HEK293 (cell line): ENCODE results near the gene ADSS1.

ENCODE experiments used
- CTCF ChIA-PET: fragments of 350-600 bp; formaldehyde crosslinking; extraction: SDS; loops from one replicate; lab custom pipeline; 2021; ENCODE audit warnings: antibody characterized with exemption; lab: Yijun Ruan, JAX
- POLR2A ChIA-PET: fragments of 300-600 bp; formaldehyde crosslinking; extraction: SDS; loops from one replicate; lab custom pipeline; 2020; ENCODE audit warnings: antibody characterized with exemption, inconsistent platforms; lab: Yijun Ruan, JAX
- H3K27ac ChIP-seq: fragments of 200-500 bp; sonication (Bioruptor generic); 2 replicates; pipeline ENCODE4 v1.5.1; 2014; ENCODE audit warnings: low read depth, low read length, control low read depth, inconsistent platforms; ENCODE audit errors: extremely low read depth
- H3K36me3 ChIP-seq, 2 experiments: fragments of 200-500 bp in 1 of 2; sonication (Bioruptor generic) in 1 of 2; 1 replicate in 1 of 2; 2 replicates in 1 of 2; pipeline ENCODE4 v1.5.1; 2014 to 2017; ENCODE audit warnings: inconsistent platforms in 2 of 2, low read length in 2 of 2; ENCODE audit not compliant: control insufficient read depth in 2 of 2, insufficient read depth in 1 of 2
- H3K4me1 ChIP-seq: fragments of 200-500 bp; sonication (Bioruptor generic); 2 replicates; pipeline ENCODE4 v1.5.1; 2014; ENCODE audit warnings: mild to moderate bottlenecking, low read length, inconsistent platforms; ENCODE audit not compliant: control insufficient read depth, insufficient read depth
- H3K4me3 ChIP-seq: 2 replicates; pipeline ENCODE4 v1.5.1; 2011; ENCODE audit warnings: low read depth, mild to moderate bottlenecking, control low read depth, low read length, moderate library complexity
- H3K9me3 ChIP-seq: fragments of 200-500 bp; sonication (Bioruptor generic); 2 replicates; pipeline ENCODE4 v1.5.1; 2014; ENCODE audit warnings: low read depth, low read length, inconsistent platforms; ENCODE audit not compliant: control insufficient read depth, insufficient read depth
- HOXD13 ChIP-seq: sonication (generic); formaldehyde crosslinking; IDR thresholded peaks from 2 replicates; pipeline ENCODE4 v1.8.0; 2022; ENCODE audit warnings: missing genetic modification reagents, borderline replicate concordance
- IKZF3 ChIP-seq: fragments of 450-650 bp; IDR thresholded peaks from 2 replicates; pipeline ENCODE4 v1.5.0; 2018; ENCODE audit warnings: missing biosample characterization, mild to moderate bottlenecking, missing genetic modification characterization, moderate library complexity
- SETDB1 ChIP-seq: IDR thresholded peaks from one replicate; pipeline ENCODE4 v1.6.1; 2017; ENCODE audit warnings: mild to moderate bottlenecking, low read length, moderate library complexity, mixed read lengths; ENCODE audit not compliant: insufficient read length
- WT1 ChIP-seq: fragments of 450-650 bp; formaldehyde crosslinking; IDR thresholded peaks from 2 replicates; pipeline ENCODE4 v1.5.1; 2016; ENCODE audit warnings: missing biosample characterization, missing genetic modification characterization
- ZBTB17 ChIP-seq: fragments of 450-650 bp; formaldehyde crosslinking; IDR thresholded peaks from 2 replicates; pipeline ENCODE4 v1.5.1; 2016; ENCODE audit warnings: missing biosample characterization, missing genetic modification characterization
- ZFHX2 ChIP-seq: fragments of 450-650 bp; formaldehyde crosslinking; conservative IDR thresholded peaks from 2 replicates; pipeline ENCODE4 v1.5.1; 2016; ENCODE audit warnings: missing biosample characterization, missing genetic modification characterization
- ZNF138 ChIP-seq: fragments of 450-650 bp; formaldehyde crosslinking; IDR thresholded peaks from 2 replicates; pipeline ENCODE4 v1.5.1; 2016; ENCODE audit warnings: missing biosample characterization, missing genetic modification characterization, borderline replicate concordance
- ZNF174 ChIP-seq: fragments of 450-650 bp; formaldehyde crosslinking; IDR thresholded peaks from 2 replicates; pipeline ENCODE4 v1.5.0; 2017; ENCODE audit warnings: missing biosample characterization, mild to moderate bottlenecking, missing genetic modification characterization
- ZNF175 ChIP-seq: fragments of 450-650 bp; formaldehyde crosslinking; IDR thresholded peaks from 2 replicates; pipeline ENCODE4 v1.5.1; 2016; ENCODE audit warnings: missing biosample characterization, missing genetic modification characterization
- ZNF214 ChIP-seq: fragments of 450-650 bp; formaldehyde crosslinking; IDR thresholded peaks from 2 replicates; pipeline ENCODE4 v1.5.1; 2017; ENCODE audit warnings: missing biosample characterization, mild to moderate bottlenecking, missing genetic modification characterization, borderline replicate concordance
- ZNF354C ChIP-seq: fragments of 450-650 bp; formaldehyde crosslinking; IDR thresholded peaks from 2 replicates; pipeline ENCODE4 v1.5.1; 2016; ENCODE audit warnings: missing biosample characterization, missing genetic modification characterization, low read depth, borderline replicate concordance
- ZNF37A ChIP-seq: fragments of 450-650 bp; IDR thresholded peaks from 2 replicates; pipeline ENCODE4 v1.5.1; 2018; ENCODE audit warnings: missing biosample characterization, missing genetic modification characterization
- ZNF423 ChIP-seq: fragments of 450-650 bp; formaldehyde crosslinking; IDR thresholded peaks from 2 replicates; pipeline ENCODE4 v1.5.1; 2016; ENCODE audit warnings: missing biosample characterization, missing genetic modification characterization
- ZNF426 ChIP-seq: fragments of 450-650 bp; formaldehyde crosslinking; IDR thresholded peaks from 2 replicates; pipeline ENCODE4 v1.5.1; 2017; ENCODE audit warnings: missing biosample characterization, missing genetic modification characterization, mild to moderate bottlenecking, inconsistent platforms, moderate library complexity
- ZNF510 ChIP-seq: fragments of 450-650 bp; formaldehyde crosslinking; IDR thresholded peaks from 2 replicates; pipeline ENCODE4 v1.5.1; 2018; ENCODE audit warnings: mild to moderate bottlenecking, missing genetic modification characterization, missing biosample characterization; ENCODE audit not compliant: insufficient replicate concordance
- ZNF549 ChIP-seq: fragments of 450-650 bp; IDR thresholded peaks from 2 replicates; pipeline ENCODE4 v1.5.1; 2018; ENCODE audit warnings: missing biosample characterization, missing genetic modification characterization, mild to moderate bottlenecking, inconsistent platforms, moderate library complexity
- ZNF629 ChIP-seq: fragments of 450-650 bp; formaldehyde crosslinking; IDR thresholded peaks from 2 replicates; pipeline ENCODE4 v1.5.1; 2017; ENCODE audit warnings: missing biosample characterization, missing genetic modification characterization
- ZNF747 ChIP-seq: fragments of 450-650 bp; formaldehyde crosslinking; IDR thresholded peaks from 2 replicates; pipeline ENCODE4 v1.5.1; 2016; ENCODE audit warnings: missing biosample characterization, missing genetic modification characterization
- TF ChIP-seq, protein P1 (sequence below): fragments of 450-650 bp; formaldehyde crosslinking; IDR thresholded peaks from 2 replicates; pipeline ENCODE4 v1.5.1; 2017; ENCODE audit warnings: missing biosample characterization, missing genetic modification characterization
- TF ChIP-seq, protein P2 (sequence below): fragments of 450-650 bp; formaldehyde crosslinking; IDR thresholded peaks from 2 replicates; pipeline ENCODE4 v1.5.1; 2016; ENCODE audit warnings: missing biosample characterization, missing genetic modification characterization
- TF ChIP-seq, protein P3 (sequence below): fragments of 450-650 bp; formaldehyde crosslinking; IDR thresholded peaks from 2 replicates; pipeline ENCODE4 v1.5.1; 2016; ENCODE audit warnings: missing biosample characterization, missing genetic modification characterization
- TF ChIP-seq, protein P4 (sequence below): fragments of 450-650 bp; formaldehyde crosslinking; IDR thresholded peaks from 2 replicates; pipeline ENCODE4 v1.5.1; 2016; ENCODE audit warnings: missing biosample characterization, missing genetic modification characterization
- TF ChIP-seq, protein P5 (sequence below): fragments of 450-650 bp; formaldehyde crosslinking; IDR thresholded peaks from 2 replicates; pipeline ENCODE4 v1.5.1; 2017; ENCODE audit warnings: missing biosample characterization, mild to moderate bottlenecking, missing genetic modification characterization, moderate library complexity

Gene ADSS1

DNA sequence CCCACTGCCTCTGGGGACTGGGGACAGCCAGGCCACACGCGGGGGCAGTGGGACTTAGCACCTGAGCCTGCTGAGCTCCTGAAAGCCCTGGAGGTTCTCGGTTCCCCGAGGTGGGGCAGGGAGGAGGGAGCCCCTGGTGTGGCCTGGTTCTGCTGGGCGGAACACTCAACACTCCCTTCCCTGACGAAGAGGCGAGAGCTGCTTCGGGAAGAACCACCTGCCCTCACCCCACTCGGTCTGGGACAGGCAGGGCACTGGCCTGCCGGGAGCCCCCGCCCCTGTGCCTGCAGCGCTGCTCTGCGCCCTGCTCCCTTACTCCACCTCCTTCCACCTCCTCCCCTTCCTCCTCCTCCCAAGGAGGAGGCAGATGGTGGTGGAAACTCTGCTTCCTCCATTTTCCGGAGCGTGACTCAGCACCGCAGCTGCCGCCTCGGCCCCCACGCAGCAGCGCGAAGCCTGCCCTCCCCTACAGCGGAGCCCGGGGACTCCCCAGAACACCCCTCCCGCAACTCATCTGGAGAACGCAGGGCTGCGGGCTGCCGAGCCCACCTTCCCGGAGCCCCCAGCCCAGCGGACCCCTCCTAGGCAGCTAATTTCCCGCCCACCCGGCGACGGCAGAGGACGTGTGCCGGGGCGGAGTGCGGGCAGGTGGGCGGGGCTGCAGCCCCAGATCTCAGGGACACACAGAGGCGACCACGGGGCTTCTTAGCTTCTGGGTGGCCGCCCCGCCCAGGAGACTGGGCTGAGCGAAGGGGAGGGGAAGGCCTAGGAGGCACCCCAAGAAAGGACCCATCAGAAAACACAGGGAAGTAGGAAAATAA is 46.3 kb upstream of the ADSS1 start (continued):
- TF ChIP-seq, protein P1, sequence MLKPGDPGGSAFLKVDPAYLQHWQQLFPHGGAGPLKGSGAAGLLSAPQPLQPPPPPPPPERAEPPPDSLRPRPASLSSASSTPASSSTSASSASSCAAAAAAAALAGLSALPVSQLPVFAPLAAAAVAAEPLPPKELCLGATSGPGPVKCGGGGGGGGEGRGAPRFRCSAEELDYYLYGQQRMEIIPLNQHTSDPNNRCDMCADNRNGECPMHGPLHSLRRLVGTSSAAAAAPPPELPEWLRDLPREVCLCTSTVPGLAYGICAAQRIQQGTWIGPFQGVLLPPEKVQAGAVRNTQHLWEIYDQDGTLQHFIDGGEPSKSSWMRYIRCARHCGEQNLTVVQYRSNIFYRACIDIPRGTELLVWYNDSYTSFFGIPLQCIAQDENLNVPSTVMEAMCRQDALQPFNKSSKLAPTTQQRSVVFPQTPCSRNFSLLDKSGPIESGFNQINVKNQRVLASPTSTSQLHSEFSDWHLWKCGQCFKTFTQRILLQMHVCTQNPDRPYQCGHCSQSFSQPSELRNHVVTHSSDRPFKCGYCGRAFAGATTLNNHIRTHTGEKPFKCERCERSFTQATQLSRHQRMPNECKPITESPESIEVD (tag by site-specific recombination): no peak
- TF ChIP-seq ZNF138 (tag by site-specific recombination): no peak
- no peak for TF ChIP-seq HOXD13 (CRISPR knock-in tag)
- no peak for TF ChIP-seq ZNF175 (tag by site-specific recombination)
- TF ChIP-seq, protein P2, sequence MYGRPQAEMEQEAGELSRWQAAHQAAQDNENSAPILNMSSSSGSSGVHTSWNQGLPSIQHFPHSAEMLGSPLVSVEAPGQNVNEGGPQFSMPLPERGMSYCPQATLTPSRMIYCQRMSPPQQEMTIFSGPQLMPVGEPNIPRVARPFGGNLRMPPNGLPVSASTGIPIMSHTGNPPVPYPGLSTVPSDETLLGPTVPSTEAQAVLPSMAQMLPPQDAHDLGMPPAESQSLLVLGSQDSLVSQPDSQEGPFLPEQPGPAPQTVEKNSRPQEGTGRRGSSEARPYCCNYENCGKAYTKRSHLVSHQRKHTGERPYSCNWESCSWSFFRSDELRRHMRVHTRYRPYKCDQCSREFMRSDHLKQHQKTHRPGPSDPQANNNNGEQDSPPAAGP (tag by site-specific recombination): peak; percentile 98
- TF ChIP-seq ZNF426 (tag by site-specific recombination): no peak
- TF ChIP-seq, protein P3, sequence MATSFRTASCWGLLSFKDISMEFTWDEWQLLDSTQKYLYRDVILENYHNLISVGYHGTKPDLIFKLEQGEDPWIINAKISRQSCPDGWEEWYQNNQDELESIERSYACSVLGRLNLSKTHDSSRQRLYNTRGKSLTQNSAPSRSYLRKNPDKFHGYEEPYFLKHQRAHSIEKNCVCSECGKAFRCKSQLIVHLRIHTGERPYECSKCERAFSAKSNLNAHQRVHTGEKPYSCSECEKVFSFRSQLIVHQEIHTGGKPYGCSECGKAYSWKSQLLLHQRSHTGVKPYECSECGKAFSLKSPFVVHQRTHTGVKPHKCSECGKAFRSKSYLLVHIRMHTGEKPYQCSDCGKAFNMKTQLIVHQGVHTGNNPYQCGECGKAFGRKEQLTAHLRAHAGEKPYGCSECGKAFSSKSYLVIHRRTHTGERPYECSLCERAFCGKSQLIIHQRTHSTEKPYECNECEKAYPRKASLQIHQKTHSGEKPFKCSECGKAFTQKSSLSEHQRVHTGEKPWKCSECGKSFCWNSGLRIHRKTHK (tag by site-specific recombination): no peak
- TF ChIP-seq ZNF37A (tag by site-specific recombination): no peak
- TF ChIP-seq ZNF510: no peak
- no peak for TF ChIP-seq ZNF549 (tag by site-specific recombination)
- no peak for TF ChIP-seq ZNF214 (tag by site-specific recombination)
- TF ChIP-seq SETDB1: no peak
- TF ChIP-seq ZNF629 (tag by site-specific recombination): peak; percentile 77
- no peak for TF ChIP-seq ZNF747 (tag by site-specific recombination)
- TF ChIP-seq, all 188 proteins: peak for 61

DNA sequence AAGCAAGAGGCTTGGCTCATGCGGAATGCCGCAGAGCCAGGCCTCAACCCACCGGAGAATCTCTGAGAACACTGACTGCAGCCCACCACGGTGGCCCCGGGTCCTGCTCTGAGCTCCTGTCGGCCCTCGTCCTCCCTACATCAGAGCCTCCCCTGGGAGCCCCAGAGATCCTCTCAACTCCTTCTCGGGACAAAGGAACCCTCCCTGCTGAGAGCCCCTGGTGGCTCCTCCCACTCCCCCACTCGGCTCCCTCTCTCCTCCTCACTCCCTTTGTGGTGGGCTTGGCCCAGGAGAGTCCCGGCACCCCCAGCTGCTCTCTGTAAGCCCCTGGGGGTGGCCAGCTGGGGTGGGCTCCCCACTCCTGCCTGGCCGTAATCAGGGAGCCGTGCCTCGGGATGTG is 45.7 kb upstream of the ADSS1 start:
- H3K4me3 ChIP-seq: no peak overlapping the region
- POLR2A ChIA-PET: no interaction called here
- H3K4me1 ChIP-seq: peaks cover 13% of the 10 kb centered on the region; the same call in 1 of the 2 replicates
- H3K27ac ChIP-seq: peak overlapping the region; percentile 87; the same call in 1 of the 2 replicates
- CTCF ChIA-PET: interaction anchor here (0.7 to 1.2 kb wide), 4 partner anchors 9 to 45 kb away, joined by 3 to 5 read pairs (median 3); partner anchors contain the start of gene ADSS1
- H3K9me3 ChIP-seq: no peaks in the 10 kb centered on the region
- no peaks in the 10 kb centered on the region for H3K36me3 ChIP-seq
- TF ChIP-seq ZFHX2 (no peak), ZNF423 (tag by site-specific recombination) (peak; percentile 56; the same call in 1 of the 2 replicates), ZNF174 (no peak), ZNF37A (tag by site-specific recombination) (no peak), ZBTB17 (0 out of 2 replicates have a peak, but pooled peaks have one; percentile 3), WT1 (peak; percentile 68), ZNF354C (no peak), IKZF3 (peak; percentile 60; the same call in 1 of the 2 replicates), ZNF629 (tag by site-specific recombination) (no peak)
- TF ChIP-seq, protein P4, sequence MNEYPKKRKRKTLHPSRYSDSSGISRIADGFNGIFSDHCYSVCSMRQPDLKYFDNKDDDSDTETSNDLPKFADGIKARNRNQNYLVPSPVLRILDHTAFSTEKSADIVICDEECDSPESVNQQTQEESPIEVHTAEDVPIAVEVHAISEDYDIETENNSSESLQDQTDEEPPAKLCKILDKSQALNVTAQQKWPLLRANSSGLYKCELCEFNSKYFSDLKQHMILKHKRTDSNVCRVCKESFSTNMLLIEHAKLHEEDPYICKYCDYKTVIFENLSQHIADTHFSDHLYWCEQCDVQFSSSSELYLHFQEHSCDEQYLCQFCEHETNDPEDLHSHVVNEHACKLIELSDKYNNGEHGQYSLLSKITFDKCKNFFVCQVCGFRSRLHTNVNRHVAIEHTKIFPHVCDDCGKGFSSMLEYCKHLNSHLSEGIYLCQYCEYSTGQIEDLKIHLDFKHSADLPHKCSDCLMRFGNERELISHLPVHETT (tag by site-specific recombination): no peak
- TF ChIP-seq, protein P5, sequence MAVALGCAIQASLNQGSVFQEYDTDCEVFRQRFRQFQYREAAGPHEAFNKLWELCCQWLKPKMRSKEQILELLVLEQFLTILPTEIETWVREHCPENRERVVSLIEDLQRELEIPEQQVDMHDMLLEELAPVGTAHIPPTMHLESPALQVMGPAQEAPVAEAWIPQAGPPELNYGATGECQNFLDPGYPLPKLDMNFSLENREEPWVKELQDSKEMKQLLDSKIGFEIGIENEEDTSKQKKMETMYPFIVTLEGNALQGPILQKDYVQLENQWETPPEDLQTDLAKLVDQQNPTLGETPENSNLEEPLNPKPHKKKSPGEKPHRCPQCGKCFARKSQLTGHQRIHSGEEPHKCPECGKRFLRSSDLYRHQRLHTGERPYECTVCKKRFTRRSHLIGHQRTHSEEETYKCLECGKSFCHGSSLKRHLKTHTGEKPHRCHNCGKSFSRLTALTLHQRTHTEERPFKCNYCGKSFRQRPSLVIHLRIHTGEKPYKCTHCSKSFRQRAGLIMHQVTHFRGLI: no peak
- TF ChIP-seq, protein P3 (tag by site-specific recombination): no peak
